ENCODE results near the gene SRGAP3.

GRCh38 chr3:9295007-9295406 is 45.6 kb upstream of the SRGAP3 start:
- TF ChIP-seq CTCF (IDR thresholded peaks at IDR 0.05; ENCODE audit: low read depth, low read length) (no peak), EZH2phosphoT487 (IDR thresholded peaks at IDR 0.05; ENCODE audit: low read depth) (no peak)

Data from OCI-LY3 (cell line).